Measurements from ENCODE around the gene PDZD2. TPM values are rescaled to one million over a fixed set of nuclear protein-coding genes. Genes with fewer than 3 reads are reported as not detected.

The PDZD2 gene
- polyA plus RNA-seq, 3 donors, result 0.10 TPM; not detected in 2

- Histone ChIP-seq H3K9ac (ENCODE audit: insufficient read depth, low read length, poor library complexity, severe bottlenecking) (no peak overlapping the region), H4K20me1 (ENCODE audit: insufficient read depth, low read length) (no peaks in the 10 kb centered on the region), H3K4me2 (replicated peaks; ENCODE audit: extremely low read depth, low read length, poor library complexity, severe bottlenecking) (no peak overlapping the region), H2AFZ (ENCODE audit: insufficient read depth, low read depth, low read length, poor library complexity, severe bottlenecking) (no peak overlapping the region), H3K27ac (ENCODE audit: low read depth in 1 of 2, low read length in 2 of 2) (no peak overlapping the region), H3K9me3 (replicated peaks in 1 of 2; ENCODE audit: control insufficient read depth in 1 of 2, insufficient read depth in 1 of 2, low read length in 2 of 2) (peaks cover 9 to 15% of the 10 kb centered on the region in 2 donors), H3K36me3 (replicated peaks in 1 of 2; ENCODE audit: control insufficient read depth in 1 of 2, insufficient read depth in 2 of 2, low read length in 2 of 2) (no peaks in the 10 kb centered on the region), H3K27me3 (ENCODE audit: control insufficient read depth in 2 of 2, insufficient read depth in 2 of 2, low read length in 2 of 2) (no peaks in the 10 kb centered on the region), H3K79me2 (ENCODE audit: insufficient read depth, low read length) (no peaks in the 10 kb centered on the region), H3K4me1 (ENCODE audit: control insufficient read depth in 1 of 2, insufficient read depth in 2 of 2, low read length in 2 of 2) (no peaks in the 10 kb centered on the region), H3K4me3 (replicated peaks in 1 of 3; ENCODE audit: low read depth in 2 of 3, low read length in 3 of 3) (no peak overlapping the region)
- Mint-ChIP-seq H3K36me3 (no peaks in the 10 kb centered on the region), H3K27me3 (ENCODE audit: low read depth in 3 of 3) (peaks cover 0 to 3% (median 0%) of the 10 kb centered on the region in 3 donors), H3K4me3 (no peak overlapping the region), H3K27ac (peak overlapping the region in 1 of 7 donors; percentile 20), H3K9me3 (peaks cover 5 to 26% (median 12%) of the 10 kb centered on the region in 7 donors), H3K4me1 (peaks cover 10% of the 10 kb centered on the region)
- no peak for TF ChIP-seq CTCF (IDR thresholded peaks at IDR 0.05)
- 50% methylated on average over 2 of the region's 4 CpGs for WGBS (ENCODE audit: insufficient coverage)
- intact Hi-C loops (cut with micrococcal nuclease), result no loop called here
- no peak for DNase-seq
Observed at GRCh38 chr5:31767335-31768031, 128.6 kb downstream of the PDZD2 start.

- no peak overlapping the region for H3K4me3 Mint-ChIP-seq
Observed at GRCh38 chr5:31768046-31768445, 129.1 kb downstream of the PDZD2 start.

More at GRCh38 chr5:31768046-31768445, 129.1 kb downstream of the PDZD2 start:
- H3K4me1 ChIP-seq (ENCODE audit: control insufficient read depth in 1 of 2, insufficient read depth in 2 of 2, low read length in 2 of 2), result no peaks in the 10 kb centered on the region
- Mint-ChIP-seq H3K36me3 (no peaks in the 10 kb centered on the region), H3K27me3 (ENCODE audit: low read depth in 3 of 3) (peaks cover 0 to 3% (median 0%) of the 10 kb centered on the region in 3 donors), H3K27ac (peak overlapping the region in 1 of 7 donors; percentile 53), H3K9me3 (peaks cover 7 to 26% (median 13%) of the 10 kb centered on the region in 7 donors), H3K4me1 (peaks cover 10% of the 10 kb centered on the region)
- peaks cover 13 to 18% of the 10 kb centered on the region in 2 donors for H3K9me3 ChIP-seq (replicated peaks in 1 of 2; ENCODE audit: control insufficient read depth in 1 of 2, insufficient read depth in 1 of 2, low read length in 2 of 2)
- intact Hi-C loops (cut with micrococcal nuclease), result no loop called here
- no peak for TF ChIP-seq CTCF (IDR thresholded peaks at IDR 0.05)
- H3K79me2 ChIP-seq (ENCODE audit: insufficient read depth, low read length), result no peaks in the 10 kb centered on the region
- H4K20me1 ChIP-seq (ENCODE audit: insufficient read depth, low read length), result no peaks in the 10 kb centered on the region
- no peak overlapping the region for H3K27ac ChIP-seq (ENCODE audit: low read depth in 1 of 2, low read length in 2 of 2)
- DNase-seq, result no peak
- H3K4me2 ChIP-seq (replicated peaks; ENCODE audit: extremely low read depth, low read length, poor library complexity, severe bottlenecking), result no peak overlapping the region
- WGBS (ENCODE audit: insufficient coverage), result 95% methylated on average over 4 of the region's 6 CpGs
- H3K4me3 ChIP-seq (replicated peaks in 1 of 3; ENCODE audit: low read depth in 2 of 3, low read length in 3 of 3), result no peak overlapping the region
- no peaks in the 10 kb centered on the region for H3K27me3 ChIP-seq (ENCODE audit: control insufficient read depth in 2 of 2, insufficient read depth in 2 of 2, low read length in 2 of 2)
- H2AFZ ChIP-seq (ENCODE audit: insufficient read depth, low read depth, low read length, poor library complexity, severe bottlenecking), result no peak overlapping the region
- H3K9ac ChIP-seq (ENCODE audit: insufficient read depth, low read length, poor library complexity, severe bottlenecking), result no peak overlapping the region
- H3K36me3 ChIP-seq (replicated peaks in 1 of 2; ENCODE audit: control insufficient read depth in 1 of 2, insufficient read depth in 2 of 2, low read length in 2 of 2), result no peaks in the 10 kb centered on the region

All from CD14-positive monocyte (primary cell).